HEK293T (cell line): ENCODE data around the gene MYO16.

Experiments
- CTCF ChIA-PET: fragments of 350-600 bp; formaldehyde crosslinking; extraction: SDS; loops from one replicate; lab custom pipeline; 2021; ENCODE audit warnings: antibody characterized with exemption, inconsistent platforms; lab: Yijun Ruan, JAX
- POLR2A ChIA-PET: fragments of 350-600 bp; formaldehyde crosslinking; extraction: SDS; loops from one replicate; lab custom pipeline; 2020; ENCODE audit warnings: antibody characterized with exemption, inconsistent platforms; lab: Yijun Ruan, JAX
- DNase-seq: peaks from one replicate; pipeline ENCODE4 v3.0.0; 2012; ENCODE audit warnings: mixed read lengths; ENCODE audit errors: extremely low spot score
- ARNT ChIP-seq: fragments of 450-650 bp; IDR thresholded peaks from 2 replicates; pipeline ENCODE4 v1.6.1; 2017; ENCODE audit warnings: mild to moderate bottlenecking
- BHLHE40 ChIP-seq: fragments of 450-650 bp; IDR thresholded peaks from 2 replicates; pipeline ENCODE4 v1.6.1; 2016; ENCODE audit warnings: mild to moderate bottlenecking, moderate library complexity, borderline replicate concordance
- CTBP1 ChIP-seq: fragments of 450-650 bp; IDR thresholded peaks from 2 replicates; pipeline ENCODE4 v1.6.1; 2016; ENCODE audit warnings: borderline replicate concordance
- ELF4 ChIP-seq: fragments of 450-650 bp; IDR thresholded peaks from 2 replicates; pipeline ENCODE4 v1.6.1; 2017; ENCODE audit warnings: antibody characterized with exemption
- FOXA1 ChIP-seq: fragments of 450-650 bp; IDR thresholded peaks from 2 replicates; pipeline ENCODE4 v1.6.1; 2016; ENCODE audit warnings: mild to moderate bottlenecking
- FOXK2 ChIP-seq: fragments of 450-650 bp; IDR thresholded peaks from 2 replicates; pipeline ENCODE4 v1.6.1; 2016; ENCODE audit warnings: mild to moderate bottlenecking
- FOXM1 ChIP-seq: fragments of 450-650 bp; IDR thresholded peaks from 2 replicates; pipeline ENCODE4 v1.6.1; 2017; ENCODE audit warnings: mild to moderate bottlenecking, borderline replicate concordance
- HDGF ChIP-seq: fragments of 450-650 bp; IDR thresholded peaks from 2 replicates; pipeline ENCODE4 v1.6.1; 2017; ENCODE audit warnings: antibody characterized with exemption, borderline replicate concordance
- L3MBTL2 ChIP-seq: fragments of 450-650 bp; conservative IDR thresholded peaks from 2 replicates; pipeline ENCODE4 v1.6.1; 2016; ENCODE audit warnings: mild to moderate bottlenecking
- LEF1 ChIP-seq: fragments of 450-650 bp; IDR thresholded peaks from 2 replicates; pipeline ENCODE4 v1.6.1; 2017; ENCODE audit warnings: mild to moderate bottlenecking, borderline replicate concordance
- NFRKB ChIP-seq: fragments of 450-650 bp; IDR thresholded peaks from 2 replicates; pipeline ENCODE4 v1.6.1; 2016; ENCODE audit warnings: mild to moderate bottlenecking, moderate library complexity
- PKNOX1 ChIP-seq: fragments of 450-650 bp; IDR thresholded peaks from 2 replicates; pipeline ENCODE4 v1.6.1; 2016
- SP1 ChIP-seq: fragments of 450-650 bp; IDR thresholded peaks from 2 replicates; pipeline ENCODE4 v1.6.1; 2017
- SUZ12 ChIP-seq: fragments of 450-650 bp; IDR thresholded peaks from 2 replicates; pipeline ENCODE4 v1.6.1; 2016; ENCODE audit warnings: mild to moderate bottlenecking
- TARDBP ChIP-seq: fragments of 450-650 bp; IDR thresholded peaks from 2 replicates; pipeline ENCODE4 v1.6.1; 2016
- ZNF384 ChIP-seq: fragments of 450-650 bp; IDR thresholded peaks from 2 replicates; pipeline ENCODE4 v1.6.1; 2016

Gene MYO16

GRCh38 chr13:109130093-109130835, 500.9 kb downstream of the MYO16 start:
- DNase-seq: no peak
- ChIA-PET CTCF (no interaction called here), POLR2A (no interaction called here)
- TF ChIP-seq ZNF384: no peak
- TF ChIP-seq HDGF: no peak
- TF ChIP-seq TARDBP: no peak
- TF ChIP-seq SP1: no peak
- TF ChIP-seq CTBP1: no peak
- TF ChIP-seq FOXK2: no peak
- TF ChIP-seq PKNOX1: no peak
- no peak for TF ChIP-seq FOXA1
- TF ChIP-seq NFRKB: no peak
- no peak for TF ChIP-seq LEF1
- no peak for TF ChIP-seq BHLHE40
- TF ChIP-seq ELF4: no peak

- TF ChIP-seq ARNT (no peak), FOXM1 (no peak), SUZ12 (no peak), LEF1 (no peak), ZNF384 (no peak), NFRKB (no peak), FOXA1 (no peak), ELF4 (no peak), FOXK2 (no peak)
- no peak for DNase-seq
- ChIA-PET CTCF (no interaction called here), POLR2A (no interaction called here)
These were observed 502.4 kb downstream of the MYO16 start for GRCh38 chr13:109131698-109132257.

GRCh38 chr13:109135018-109135417, 505.6 kb downstream of the MYO16 start:
- no peak for DNase-seq
- CTCF ChIA-PET: interaction anchor here (1.4 kb wide), 1 partner anchor 17 kb away, joined by 3 read pairs; no protein-coding TSS in a partner anchor
- no peak for TF ChIP-seq NFRKB
- no peak for TF ChIP-seq CTBP1
- TF ChIP-seq L3MBTL2: no peak
- TF ChIP-seq SUZ12: no peak
- no peak for TF ChIP-seq HDGF
- no peak for TF ChIP-seq TARDBP
- no peak for TF ChIP-seq PKNOX1
- TF ChIP-seq ELF4: no peak
- TF ChIP-seq FOXM1: no peak
- TF ChIP-seq ARNT: no peak
- TF ChIP-seq ZNF384: no peak
- no peak for TF ChIP-seq LEF1
- no peak for TF ChIP-seq BHLHE40
- TF ChIP-seq FOXK2: no peak
- no peak for TF ChIP-seq SP1
- no peak for TF ChIP-seq FOXA1
- POLR2A ChIA-PET: no interaction called here

- DNase-seq: no peak
- POLR2A ChIA-PET: no interaction called here
- CTCF ChIA-PET: no interaction called here
- TF ChIP-seq SP1 (no peak), TARDBP (no peak), NFRKB (no peak), HDGF (no peak), L3MBTL2 (no peak), SUZ12 (no peak), FOXK2 (no peak), BHLHE40 (no peak), ARNT (no peak)
These were observed 507.5 kb downstream of the MYO16 start for GRCh38 chr13:109136873-109137272.

GRCh38 chr13:109139346-109139745, 509.9 kb downstream of the MYO16 start:
- TF ChIP-seq ARNT (no peak), PKNOX1 (no peak), HDGF (no peak), FOXA1 (no peak), FOXM1 (no peak), SUZ12 (no peak), SP1 (no peak), L3MBTL2 (no peak), NFRKB (no peak), FOXK2 (no peak), BHLHE40 (no peak), TARDBP (no peak), CTBP1 (no peak), ZNF384 (no peak), ELF4 (no peak), LEF1 (no peak)
- CTCF ChIA-PET: no interaction called here
- POLR2A ChIA-PET: no interaction called here
- no peak for DNase-seq

GRCh38 chr13:109140054-109140453, 510.6 kb downstream of the MYO16 start:
- POLR2A ChIA-PET: no interaction called here
- CTCF ChIA-PET: no interaction called here
- no peak for DNase-seq
- TF ChIP-seq SUZ12: no peak
- TF ChIP-seq FOXK2: no peak
- no peak for TF ChIP-seq BHLHE40
- TF ChIP-seq CTBP1: no peak
